Central memory CD4-positive, alpha-beta T cell (primary cell): ENCODE data around the gene CRTC1.

Experiments
- DNase-seq: peaks from one replicate; pipeline ENCODE4 v3.0.0; 2022

The CRTC1 gene

DNA sequence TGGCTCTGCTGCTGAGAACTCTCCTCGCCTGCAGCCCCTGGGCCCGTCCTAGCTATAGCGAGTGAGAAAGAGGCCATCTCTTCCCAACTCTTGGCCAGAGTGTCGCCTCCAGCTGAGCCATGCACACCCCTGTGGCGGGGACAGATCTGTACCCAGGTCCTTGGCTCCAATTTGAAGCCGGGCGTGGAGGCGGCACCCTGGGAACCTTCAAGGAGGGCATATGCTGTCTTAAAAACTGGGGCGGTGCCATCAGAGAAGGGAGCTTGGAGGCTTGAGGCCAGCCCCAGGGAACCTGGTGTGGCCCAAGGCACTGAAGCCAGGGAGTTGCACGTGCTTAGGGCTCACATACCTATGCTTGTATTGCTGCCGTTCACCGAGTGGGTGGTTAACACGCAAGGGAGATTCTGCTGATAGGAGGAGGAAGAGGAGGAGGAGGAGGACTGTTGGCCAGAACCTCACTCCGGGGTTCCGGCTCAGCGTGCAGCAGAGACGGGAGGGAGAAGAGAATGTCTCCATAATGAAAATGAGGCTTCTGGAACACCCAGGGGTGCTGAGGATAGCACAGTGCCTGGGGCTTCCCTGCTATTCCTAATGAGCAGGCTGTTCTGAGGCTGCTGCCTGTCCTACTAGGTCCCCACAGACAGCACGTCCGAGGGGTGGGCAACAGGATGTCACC lies 67.0 kb downstream of the CRTC1 start:
- no peak for DNase-seq

DNA sequence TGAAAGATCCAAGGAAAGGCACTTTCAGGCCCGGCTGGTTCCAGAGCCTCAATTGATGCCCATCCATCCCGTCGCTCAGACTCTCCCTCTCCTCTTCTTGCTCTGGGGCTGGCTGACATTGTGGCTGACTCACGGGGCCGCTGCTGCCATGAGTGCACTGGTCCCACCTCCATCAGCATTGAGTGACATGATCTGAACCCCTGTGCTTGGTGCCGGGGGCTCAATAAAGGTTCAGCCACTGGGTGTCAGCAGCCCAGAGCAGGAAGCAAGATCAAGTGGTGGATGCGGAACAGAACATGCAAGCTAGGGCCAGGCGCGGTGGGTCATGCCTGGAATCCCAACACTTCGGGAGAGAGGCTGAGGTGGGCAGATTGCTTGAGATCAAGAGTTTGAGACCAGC lies 68.1 kb downstream of the CRTC1 start:
- no peak for DNase-seq

DNA sequence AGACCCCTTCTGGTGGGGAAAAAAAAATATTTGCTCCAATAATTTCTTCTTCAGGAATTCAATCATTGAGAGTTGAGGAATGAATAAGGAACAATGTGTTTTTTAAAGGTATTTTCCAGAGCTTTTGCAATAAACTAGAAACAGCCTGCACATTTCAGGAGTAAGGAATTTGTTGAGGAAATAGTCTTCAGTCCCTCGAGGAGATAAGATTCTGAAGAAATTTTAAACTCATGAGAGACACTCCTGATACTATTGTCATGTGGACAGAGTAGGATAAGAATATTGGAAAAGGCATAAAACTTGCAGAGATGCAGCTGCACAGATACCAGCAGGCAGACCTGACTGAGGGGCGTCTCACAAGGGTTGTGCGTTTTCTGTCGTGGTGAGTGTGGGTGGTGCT lies 71.0 kb downstream of the CRTC1 start:
- no peak for DNase-seq

- DNase-seq = no peak
These were observed 73.4 kb downstream of the CRTC1 start for GRCh38 chr19:18756896-18757295.

- no peak for DNase-seq
These were observed 76.0 kb downstream of the CRTC1 start for GRCh38 chr19:18759304-18759994.

GRCh38 chr19:18759995-18760426 lies 76.5 kb downstream of the CRTC1 start:
- DNase-seq = no peak

GRCh38 chr19:18760440-18761383 lies 77.2 kb downstream of the CRTC1 start:
- no peak for DNase-seq

GRCh38 chr19:18761531-18762110 lies 78.1 kb downstream of the CRTC1 start:
- DNase-seq = no peak

DNA sequence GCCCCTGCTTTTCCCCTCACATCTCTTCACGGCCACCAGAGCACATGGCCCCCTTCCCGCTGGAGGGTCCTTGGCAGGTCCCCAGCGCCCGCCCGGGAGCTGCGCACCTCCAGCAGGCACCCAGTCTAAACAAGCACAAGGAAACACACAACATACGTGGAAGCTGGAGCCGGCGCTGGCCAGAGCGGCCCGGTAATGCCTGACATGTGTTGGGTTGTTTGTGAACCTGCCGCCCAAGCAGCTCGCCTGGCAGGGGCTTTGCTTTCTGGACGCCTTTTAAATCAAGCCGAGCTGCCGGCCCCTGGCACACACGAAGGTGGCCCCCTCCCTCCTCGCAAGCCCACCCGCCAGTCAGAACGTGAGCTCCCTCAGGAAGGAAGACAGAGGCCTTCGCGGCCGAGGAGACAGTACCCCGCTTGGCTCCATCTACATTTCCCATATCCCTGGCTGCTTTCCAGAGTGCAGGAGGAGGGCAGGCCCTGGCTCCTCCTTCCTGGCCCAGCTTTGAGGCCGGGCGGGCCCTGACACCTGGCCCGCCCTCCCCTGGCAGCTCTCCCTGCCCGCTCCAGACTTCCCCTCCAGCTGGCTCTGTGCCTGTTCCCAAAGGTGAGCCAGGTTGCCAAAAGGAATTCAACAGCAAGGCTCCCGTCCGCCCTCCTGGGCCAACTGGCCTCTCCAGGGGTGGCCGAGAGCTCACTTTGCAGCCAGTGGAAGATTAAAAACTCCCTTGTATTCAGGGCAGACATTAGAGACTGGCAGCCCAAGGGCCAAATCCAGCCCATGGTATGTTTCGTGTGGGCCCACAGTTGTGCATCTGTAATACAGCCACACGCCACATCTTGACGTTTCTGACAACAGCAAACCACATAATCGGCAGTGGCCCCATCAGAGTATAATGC lies 78.9 kb downstream of the CRTC1 start:
- no peak for DNase-seq

- DNase-seq = no peak
These were observed 80.5 kb downstream of the CRTC1 start for GRCh38 chr19:18763674-18764590.

DNA sequence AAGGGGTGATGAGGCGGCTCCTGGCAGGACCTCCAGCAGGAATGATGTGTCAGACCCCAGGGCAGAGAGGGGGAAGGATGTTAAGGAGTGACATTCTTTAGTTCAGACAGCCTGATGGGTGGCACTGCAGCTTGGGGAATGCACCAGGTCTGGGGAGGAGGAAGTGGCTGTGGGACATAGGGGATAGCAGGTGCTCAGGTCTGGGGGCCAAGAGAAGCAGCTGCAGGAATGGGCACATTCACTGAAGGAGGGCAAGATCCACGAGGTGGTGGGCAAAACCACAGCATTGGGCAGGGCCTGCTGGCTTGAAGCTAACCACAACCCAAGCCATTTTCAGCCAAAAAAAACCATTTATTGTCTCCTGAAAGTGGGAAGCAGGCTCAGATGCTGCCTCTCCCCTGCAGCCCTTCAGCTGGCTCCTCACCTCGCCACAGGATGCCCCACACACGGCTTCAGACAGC lies 81.1 kb downstream of the CRTC1 start:
- no peak for DNase-seq

DNA sequence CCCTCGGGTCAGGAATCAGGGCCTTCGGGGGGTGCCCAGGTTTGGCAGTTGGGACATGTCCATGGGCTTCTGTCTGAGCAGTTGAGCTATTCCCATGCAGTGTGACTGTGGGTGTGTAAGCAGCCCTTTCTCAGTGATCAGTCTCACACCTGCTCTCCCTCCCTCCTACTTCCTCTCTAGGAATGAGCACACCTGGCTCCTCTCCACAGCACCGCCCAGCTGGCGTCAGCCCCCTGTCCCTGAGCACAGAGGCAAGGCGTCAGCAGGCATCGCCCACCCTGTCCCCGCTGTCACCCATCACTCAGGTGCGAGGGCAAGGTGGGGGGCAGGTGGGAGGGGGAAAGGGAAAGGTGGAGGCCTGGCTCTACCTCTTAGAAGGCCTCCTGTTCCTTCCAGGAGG lies 81.7 kb downstream of the CRTC1 start:
- DNase-seq = no peak

GRCh38 chr19:18768046-18768771 lies 84.7 kb downstream of the CRTC1 start:
- no peak for DNase-seq

GRCh38 chr19:18768997-18769891 lies 85.8 kb downstream of the CRTC1 start:
- DNase-seq = no peak

GRCh38 chr19:18769989-18770528 lies 86.6 kb downstream of the CRTC1 start:
- DNase-seq = no peak

GRCh38 chr19:18770663-18771327 lies 87.3 kb downstream of the CRTC1 start:
- no peak for DNase-seq

- no peak for DNase-seq
These were observed 88.1 kb downstream of the CRTC1 start for GRCh38 chr19:18771328-18772242.
